Measurements from ENCODE around the gene PPARD. TPM values are rescaled to one million over a fixed set of nuclear protein-coding genes. Genes with fewer than 3 reads are reported as not detected.
"Not testable (repeated sequence)": the region's sequence is repeated elsewhere in the genome, so short reads cannot be mapped to it uniquely, and the experiment has no call there.

Gene PPARD
- total RNA-seq, 1 donor from 2014 or later, result 15.1 TPM

DNA sequence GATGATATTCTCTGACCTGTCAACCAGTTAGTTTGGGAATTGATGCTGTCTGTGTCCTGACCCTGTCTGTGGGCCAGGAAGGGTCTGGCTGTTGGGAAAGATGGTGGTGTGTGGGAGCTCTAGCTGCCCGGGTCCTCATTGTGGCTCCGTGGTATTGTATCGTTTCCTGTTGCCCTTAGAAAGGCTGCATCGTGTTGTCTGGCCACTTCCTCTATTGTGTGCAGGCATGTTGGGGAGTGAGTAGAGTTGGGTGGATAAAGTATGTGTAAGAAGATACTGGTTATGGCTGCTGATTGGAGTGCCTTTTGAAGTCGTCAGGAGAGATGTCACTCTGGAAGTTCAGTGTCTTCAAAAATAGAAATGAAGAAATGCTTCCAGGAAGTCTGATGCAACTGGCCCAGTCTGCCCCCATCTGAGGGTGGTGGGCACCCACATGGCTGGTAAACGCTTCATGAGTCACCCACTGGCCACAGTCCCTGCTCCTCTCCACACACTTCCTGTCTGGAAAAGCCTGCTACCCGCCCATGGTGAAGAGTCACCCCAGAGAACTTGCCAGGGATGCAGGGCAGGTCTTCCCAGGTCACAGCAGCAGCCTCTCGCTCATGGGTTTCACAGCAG is 27.9 kb downstream of the PPARD start:
- peak; percentile 66 for DNase-seq
- intact Hi-C loops (cut with micrococcal nuclease), result no loop called here
- peak; percentile 93 for ATAC-seq

DNA sequence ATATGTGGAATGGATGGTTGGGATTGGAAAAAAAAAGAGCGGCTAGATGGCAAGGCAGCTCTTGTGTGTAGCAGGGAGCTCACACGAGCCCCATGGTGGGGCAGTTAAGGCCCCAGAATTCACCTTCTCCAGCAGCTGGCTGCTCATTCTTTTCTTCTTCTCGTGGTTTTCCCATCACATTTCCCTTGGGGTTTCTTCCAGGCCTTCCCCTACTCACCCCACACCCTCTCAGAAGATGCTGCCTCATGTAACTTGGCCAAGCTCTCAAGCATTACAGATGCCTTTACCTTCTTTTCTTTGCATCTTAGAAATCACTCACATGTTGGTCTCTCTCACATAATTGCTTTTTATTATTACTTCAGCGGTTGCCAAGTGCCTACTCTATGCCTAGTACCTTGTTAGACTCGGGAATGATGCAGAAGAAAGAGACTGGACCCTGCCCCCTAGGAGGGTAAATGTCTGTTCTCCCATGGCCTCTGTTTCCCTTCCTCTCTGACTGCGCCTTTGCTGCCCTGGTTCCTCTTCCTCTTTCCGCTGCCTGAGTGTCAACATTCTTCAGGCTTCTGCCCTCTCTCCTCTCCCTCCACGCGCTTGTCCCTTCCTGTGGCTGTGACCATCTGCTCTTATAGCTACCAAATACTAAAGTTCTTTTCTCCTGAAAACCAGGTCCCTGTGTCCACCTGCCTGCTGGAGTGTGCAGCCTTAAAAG is 28.6 kb downstream of the PPARD start:
- DNase-seq (no peak), ATAC-seq (peak; percentile 57)
- intact Hi-C loops (cut with micrococcal nuclease), result no loop called here

DNA sequence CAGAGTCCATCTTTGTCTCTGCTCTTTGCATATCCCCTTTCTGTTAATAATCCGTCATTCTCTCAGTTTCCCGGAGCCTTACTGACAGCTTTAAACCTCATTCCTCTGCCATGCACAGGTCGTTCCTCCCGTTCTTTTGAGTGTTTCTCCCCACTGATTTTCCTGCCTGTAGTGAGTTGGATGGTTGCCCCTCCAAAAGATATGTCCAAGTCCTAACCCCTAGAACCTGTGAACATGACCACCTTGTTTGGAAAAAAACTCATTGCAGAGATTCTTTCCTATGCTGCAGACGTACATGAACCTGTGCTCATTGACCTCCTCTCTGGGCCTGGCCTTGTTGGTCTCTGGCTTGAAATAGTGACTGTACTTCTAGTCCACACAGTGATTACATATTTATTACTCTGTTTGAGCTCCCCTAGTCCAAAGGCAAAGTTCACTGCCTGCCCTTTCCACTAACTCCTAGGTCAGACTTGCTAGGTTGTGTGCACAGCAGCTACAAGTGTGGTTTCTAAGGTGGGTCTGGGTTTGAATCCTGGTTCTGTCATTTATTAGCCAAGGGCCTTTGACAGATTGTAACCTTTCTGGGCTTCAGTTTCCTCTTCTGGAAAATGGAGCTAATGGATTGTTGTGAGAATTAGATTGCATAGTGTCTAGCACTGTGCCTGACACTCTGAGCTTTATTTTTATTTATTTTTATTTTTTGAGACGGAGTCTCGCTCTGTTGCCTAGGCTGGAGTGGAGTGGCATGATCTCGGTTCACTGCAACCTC is 29.3 kb downstream of the PPARD start:
- intact Hi-C loops (cut with micrococcal nuclease), result no loop called here
- ATAC-seq, result no peak
- no peak for DNase-seq

DNA sequence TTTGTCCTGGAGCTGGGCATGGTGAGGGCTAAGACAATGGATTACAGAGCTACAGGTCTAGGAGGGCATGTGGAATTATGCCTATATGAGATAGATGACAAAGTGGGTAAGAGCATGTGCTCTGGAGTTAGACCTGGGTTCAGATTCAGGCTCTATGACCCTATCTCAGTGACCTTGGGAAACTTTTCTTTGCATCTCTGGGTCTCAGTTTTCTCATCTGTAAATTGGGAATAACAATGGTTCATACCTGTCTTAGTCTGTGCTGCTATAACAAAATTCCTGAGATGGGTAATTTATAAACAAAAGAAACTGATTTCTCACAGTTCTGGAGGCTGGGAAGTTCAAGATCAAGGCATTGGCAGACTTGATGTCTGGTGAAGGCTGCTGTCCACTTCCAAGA is 30.3 kb downstream of the PPARD start:
- intact Hi-C loops (cut with micrococcal nuclease), result no loop called here
- DNase-seq (no peak), ATAC-seq (no peak)

DNA sequence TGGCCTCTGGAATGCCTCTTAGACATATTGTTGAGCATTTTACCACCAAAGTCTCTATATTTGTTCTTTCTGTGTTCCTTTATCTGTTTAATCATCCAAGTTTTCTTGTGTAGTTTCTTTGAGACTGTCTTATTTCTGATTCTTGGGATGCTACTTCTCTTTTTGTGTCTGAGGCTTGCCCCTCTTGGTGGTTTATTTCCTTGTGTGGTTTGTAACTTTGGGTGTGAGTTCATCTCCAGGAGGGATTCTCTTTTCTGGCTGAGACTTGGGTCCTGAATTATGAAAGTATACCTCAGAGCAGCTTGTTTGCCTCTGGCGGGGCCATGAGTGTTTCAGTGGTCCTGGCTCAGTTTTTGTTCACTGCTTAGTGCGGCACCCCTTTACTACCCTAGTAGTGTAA is 33.9 kb downstream of the PPARD start:
- ATAC-seq (no peak), DNase-seq (no peak)
- intact Hi-C loops (cut with micrococcal nuclease), result no loop called here

DNA sequence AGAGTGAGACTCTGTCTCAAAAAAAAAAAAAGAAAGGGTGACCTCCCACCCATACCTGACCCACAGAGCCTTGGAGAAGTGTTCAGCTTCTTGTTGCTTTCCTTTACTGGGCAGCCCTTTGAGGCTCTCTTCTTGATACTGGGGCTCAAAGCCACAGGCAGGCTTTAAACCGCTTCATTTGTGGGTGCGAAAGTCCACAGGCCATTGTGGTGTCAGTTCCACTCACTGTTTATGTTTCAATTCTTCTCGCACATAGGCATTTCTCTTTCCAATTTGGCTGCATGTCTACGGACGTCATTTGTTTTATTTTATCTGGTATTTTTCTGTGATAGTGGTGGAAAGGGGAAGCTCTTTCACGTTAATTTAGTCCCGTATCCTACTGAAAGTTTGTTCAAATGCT is 34.6 kb downstream of the PPARD start:
- no peak for ATAC-seq
- DNase-seq, result no peak
- intact Hi-C loops (cut with micrococcal nuclease), result no loop called here

DNA sequence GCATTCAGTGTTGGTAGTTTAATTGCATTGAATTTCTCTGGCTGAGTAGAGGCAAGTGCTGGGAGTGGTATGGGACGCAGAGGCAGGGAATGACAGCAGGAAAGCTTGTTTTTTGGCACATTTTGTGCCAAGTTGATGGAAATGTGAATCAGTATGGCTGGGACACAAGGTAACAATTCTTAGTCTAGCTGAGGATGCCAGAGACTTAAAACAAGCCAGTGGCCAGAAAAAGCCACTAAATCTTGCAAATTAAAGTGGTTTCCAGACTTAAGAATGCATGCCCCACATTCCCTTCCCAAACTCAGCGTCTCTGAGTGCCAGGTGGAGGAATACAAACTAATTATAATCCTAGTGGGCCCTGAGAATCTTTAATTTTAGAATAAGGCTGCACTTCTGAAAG is 35.9 kb downstream of the PPARD start:
- DNase-seq (no peak), ATAC-seq (no peak)
- intact Hi-C loops (cut with micrococcal nuclease), result no loop called here

DNA sequence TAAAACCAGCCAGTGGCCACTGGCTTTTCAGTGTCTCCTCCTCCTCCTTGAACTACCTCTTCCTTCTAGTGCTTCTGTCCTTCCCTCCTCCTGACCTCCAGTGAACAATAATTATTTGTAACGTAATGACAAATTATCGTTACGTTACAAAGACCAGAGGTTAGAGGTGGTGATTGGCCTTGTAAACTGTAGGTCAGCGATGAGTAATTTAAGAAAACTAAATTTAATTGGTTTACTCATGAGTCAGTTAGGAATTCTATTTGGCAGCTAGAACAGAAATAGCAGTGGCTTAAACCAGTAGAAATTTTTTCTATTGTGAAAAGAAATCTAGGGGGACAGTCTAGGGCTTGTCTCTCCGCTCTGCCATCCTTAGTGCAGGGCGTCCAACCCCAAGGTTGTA is 38.8 kb downstream of the PPARD start:
- ATAC-seq, result no peak
- no peak for DNase-seq
- intact Hi-C loops (cut with micrococcal nuclease), result no loop called here

DNA sequence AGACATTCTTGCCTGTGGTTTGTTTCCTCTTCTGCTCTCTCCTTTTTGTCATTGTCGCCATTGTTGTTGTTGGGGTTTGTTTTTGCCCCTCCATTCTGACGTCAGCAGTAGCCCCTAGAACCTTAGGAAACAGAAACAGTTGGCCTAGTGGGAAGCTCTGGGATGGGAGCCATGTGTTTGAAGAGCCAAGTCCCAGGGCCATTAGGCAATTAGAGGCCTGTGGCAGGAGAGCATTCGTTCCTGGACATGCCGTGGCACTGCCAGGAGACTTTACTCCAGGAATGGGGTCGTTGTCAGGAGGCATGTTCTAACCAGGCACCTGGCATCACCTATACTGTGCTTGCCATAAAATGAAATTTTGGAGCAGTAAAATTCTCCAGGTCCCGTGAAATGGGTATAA is 39.7 kb downstream of the PPARD start:
- intact Hi-C loops (cut with micrococcal nuclease), result no loop called here
- ATAC-seq (peak; percentile 20), DNase-seq (no peak)

DNA sequence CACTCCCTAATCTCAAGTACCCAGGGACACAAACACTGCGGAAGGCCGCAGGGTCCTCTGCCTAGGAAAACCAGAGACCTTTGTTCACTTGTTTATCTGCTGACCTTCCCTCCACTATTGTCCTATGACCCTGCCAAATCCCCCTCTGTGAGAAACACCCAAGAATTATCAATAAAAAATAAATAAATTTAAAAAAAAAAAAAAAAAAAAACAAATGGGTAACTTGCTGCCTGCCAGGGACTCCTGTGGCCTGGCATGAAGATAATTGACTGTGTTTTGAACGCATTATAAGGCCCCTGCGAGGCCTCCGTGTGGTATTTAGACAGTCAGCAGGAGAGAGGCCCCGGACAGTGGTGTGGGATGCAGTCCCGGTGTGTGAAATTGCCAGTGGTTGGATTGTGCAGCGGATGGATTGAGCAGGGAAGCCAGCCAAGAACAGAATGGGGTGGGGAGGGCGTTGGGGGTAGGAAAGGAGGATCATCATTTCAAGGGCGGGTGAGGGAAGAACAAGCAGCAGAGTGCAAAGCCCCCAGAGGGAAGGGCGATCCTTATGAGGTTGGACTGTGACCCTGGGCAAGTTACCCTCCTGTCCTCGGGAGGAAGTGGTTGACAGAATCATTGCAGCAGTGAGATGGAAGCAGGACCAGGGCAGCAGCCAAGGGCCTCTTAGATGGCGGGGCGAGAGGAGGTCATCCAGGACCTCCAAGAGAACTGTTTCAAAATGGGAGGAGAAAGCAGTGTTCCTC is 43.3 kb downstream of the PPARD start:
- peak; percentile 84 for ATAC-seq
- peak; percentile 40 for DNase-seq
- intact Hi-C loops (cut with micrococcal nuclease), result no loop called here

DNA sequence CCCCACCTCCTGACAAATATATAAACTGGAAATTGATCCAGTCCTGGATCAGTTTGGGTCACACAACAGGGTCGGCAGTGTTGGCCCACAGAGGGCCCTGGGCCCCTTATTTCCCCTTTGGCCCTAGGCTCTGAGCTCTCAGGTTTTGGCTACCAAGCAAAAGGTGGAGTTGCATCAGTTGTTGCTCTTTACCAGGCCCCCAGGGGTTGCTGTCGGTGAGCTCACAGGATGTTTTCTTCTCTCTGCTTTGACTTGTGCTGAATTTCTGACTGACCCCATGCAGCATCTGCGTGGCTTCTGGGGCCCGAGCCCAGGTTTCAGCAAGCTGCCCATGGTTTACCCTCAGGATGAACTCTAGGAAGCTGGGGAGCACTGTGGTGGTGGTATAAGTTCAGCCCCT is 44.6 kb downstream of the PPARD start:
- intact Hi-C loops (cut with micrococcal nuclease), result no loop called here
- ATAC-seq (no peak), DNase-seq (no peak)

DNA sequence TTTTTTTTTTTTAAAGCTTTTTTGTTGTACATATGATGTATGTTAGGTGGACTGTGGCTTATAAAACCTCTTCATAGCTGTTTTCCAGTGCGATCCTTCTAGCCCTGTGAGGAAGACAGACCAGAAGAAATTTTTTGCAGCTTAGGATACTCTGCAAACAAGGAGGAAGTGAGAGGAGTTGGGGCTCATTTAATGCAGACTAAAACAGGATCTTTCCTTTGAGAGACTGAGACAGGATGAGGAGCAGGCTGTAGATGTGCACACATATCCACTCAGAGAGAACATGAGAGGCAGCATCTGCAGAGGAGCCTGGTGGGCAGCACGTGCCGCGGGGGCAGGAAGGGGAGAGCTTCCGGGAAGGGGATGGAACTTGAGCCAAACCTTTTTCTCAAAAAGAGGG is 45.7 kb downstream of the PPARD start:
- intact Hi-C loops (cut with micrococcal nuclease), result no loop called here
- ATAC-seq, result no peak

DNA sequence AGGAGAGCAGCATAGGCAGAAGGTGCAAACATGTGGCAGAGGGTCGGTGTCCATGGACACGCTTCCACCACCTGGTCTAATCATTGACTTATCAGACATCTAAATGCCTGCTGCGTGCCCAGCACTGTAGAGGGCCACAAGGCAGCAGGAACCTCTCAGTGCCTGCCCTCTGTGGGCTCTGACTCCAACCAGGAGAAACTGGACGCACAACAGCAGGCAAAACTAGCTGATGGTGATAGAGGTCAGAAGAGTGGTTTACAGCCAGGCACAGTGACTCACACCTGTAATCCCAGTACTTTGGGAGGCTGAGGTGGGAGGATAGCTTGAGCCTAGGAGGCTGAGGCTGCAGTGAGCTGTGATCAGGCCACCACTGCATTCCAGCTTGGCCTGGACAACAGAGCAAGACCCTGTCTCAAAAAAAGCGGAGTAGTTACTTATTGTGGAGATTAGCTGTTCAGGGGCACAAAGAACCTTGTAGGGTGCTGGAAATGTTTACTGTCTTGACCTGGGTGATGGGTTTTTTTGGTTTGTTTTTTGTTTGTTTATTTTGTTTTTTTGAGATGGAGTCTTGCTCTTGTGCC is 46.5 kb downstream of the PPARD start:
- DNase-seq (no peak), ATAC-seq (no peak)
- intact Hi-C loops (cut with micrococcal nuclease), result no loop called here

More for the DNA sequence above, 45.7 kb downstream of the PPARD start:
- no peak for DNase-seq

DNA sequence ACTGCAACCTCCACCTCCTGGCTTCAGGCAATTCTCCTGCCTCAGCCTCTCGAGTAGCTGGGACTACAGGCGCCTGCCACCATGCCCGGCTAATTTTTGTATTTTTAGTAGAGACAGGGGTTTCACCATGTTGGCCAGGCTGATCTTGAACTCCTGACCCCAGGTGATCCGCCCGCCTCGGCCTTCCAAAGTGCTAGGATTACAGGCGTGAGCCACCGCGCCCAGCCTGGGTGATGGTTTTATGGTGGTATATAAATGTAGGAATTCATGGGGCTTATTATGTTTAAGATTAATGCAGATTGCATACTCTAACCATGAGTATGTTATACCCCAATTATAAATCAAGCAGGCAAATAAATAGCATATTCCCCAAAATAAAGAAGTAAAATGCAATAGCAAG is 47.0 kb downstream of the PPARD start:
- intact Hi-C loops (cut with micrococcal nuclease); ATAC-seq; DNase-seq: not testable (repeated sequence)

DNA sequence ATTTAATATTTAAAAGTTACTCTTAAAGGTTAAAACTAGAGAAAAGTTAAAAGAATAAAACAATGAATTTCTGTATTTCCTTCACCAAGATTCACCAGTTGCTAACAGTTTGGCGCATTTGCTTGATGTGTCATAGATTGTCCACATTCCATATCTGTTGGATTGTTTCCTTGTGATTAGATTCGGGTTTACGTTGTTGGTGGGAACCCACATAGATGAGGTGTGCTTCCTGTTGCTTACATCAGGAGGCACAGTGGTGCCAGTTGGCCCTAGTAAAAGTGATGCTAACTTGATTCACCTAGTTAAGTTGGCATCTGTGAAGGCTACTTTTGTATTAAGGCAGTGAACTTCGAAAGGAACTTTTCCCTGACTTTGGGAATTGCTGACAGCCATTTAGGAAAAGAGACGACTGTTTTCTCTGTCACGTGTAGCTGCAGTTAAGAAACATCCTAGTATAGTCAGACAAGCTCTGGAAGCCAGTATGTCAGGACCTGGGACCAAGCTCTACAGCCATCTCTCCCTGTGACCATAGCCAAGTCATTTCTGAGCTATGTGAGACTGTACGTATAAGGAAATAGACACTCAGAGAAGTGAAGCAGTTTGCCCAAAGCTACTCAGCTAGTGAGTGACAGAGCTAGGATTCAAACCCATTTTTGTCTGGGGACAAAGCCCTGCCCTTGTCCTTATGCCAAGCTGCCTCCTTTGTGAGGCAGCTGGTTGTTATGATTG is 49.0 kb downstream of the PPARD start:
- DNase-seq (no peak), ATAC-seq (no peak)
- intact Hi-C loops (cut with micrococcal nuclease), result no loop called here

DNA sequence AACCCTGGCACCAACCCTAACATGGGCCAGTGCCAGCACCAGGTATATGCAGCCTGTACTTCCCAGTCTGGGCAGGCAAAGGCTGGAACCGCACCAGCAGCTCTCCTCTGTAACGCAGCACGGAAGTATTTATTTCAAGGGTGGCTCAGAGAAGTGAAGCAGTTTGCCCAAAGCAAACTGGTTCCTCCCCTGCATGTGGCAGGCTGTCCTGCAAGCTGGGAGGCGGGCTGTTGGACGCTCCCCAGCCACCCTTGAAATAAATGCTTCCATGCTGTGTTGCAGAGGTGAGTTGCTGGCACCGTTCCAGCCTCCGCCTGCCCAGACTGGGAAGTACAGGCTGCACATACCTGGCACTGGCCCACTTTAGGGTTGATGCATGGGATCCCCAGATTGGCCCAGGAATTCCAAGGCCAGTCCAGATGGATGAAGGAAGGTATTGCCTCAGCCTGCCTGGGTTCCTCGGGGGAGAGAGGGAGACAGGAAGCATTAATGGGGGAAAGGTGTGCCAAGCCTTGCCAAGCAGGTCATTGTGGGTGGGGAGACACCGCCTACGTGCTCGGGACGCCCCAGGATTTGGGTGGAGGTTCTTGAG is 49.8 kb downstream of the PPARD start:
- DNase-seq (peak; percentile 64), ATAC-seq (peak; percentile 57)
- intact Hi-C loops (cut with micrococcal nuclease), result no loop called here

DNA sequence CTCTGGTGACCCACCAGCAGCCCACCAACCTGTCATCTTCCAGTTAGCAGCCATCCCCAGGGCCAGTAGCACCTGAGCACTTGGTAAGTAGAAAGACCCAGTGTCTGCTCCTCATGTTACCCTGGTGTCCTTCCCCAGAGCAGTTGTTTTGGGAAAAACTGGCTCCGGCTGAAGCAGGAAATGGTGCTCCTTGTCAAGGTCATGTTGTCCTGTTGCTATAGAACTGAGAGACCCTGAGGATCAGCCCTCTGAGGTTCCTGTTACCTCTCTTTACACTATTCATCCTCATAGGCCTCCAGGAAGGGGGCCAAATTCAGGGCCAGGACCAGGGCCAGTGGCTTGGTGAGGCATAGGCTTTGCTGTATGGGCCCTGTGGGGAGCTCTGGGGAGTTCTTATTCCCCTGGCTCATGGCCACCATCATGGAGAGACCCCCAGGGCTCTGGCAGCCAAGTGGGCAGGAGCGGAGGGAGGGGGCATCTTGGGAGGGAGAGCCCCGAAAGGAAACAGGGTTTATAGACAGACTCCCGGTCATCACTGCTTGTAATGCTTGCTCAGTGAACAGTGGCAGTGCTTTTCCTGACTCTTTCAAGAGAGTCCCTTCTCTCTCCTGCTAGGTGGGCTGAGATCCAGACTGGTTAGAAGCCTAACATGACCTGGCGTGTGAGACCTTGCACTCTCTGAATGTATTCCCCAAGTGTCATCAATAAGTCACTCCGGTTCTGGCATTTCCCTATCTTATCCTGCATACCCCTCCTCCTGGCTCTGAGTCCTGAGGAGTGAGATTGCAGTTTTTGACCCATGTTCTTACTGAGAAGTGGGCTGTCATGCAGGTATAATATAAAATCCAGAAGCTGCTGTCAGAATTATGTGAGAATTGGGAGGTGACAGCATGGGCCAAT is 50.7 kb downstream of the PPARD start:
- no peak for DNase-seq
- intact Hi-C loops (cut with micrococcal nuclease), result no loop called here
- ATAC-seq, result peak; percentile 13

All from left ventricle myocardium superior (tissue), 1 donor.